Measurements from ENCODE around the gene ZIM2. TPM values are rescaled to one million over a fixed set of nuclear protein-coding genes. Genes with fewer than 3 reads are reported as not detected.

ZIM2 gene
- total and polyA plus RNA-seq, 2 experiments from 2014 or later = not detected

DNA sequence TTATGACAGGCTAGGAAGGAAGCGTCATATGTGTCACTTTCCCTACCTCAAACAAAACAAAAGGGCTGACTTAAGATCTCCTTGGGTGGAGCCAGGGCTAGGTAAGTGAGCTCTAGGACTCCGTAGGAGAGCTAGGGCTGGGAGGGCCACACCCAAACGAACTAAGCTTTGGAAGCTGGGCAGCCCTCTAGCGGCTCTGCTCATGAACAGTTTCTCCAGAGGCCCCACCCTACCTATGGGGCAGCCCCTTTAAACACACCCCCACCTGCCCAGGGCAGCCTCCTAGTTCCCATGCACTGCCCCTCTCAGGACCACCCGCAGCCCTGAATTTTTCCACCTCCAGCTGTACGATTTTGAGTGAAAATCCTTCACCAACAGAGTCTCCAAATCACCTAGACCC is 3.5 kb downstream of the ZIM2 start (continued):
- TF ChIP-seq STAT1 (IDR thresholded peaks at IDR 0.05; ENCODE audit: unreplicated experiment) (no peak), ZNF331 (CRISPR knock-in tag; IDR thresholded peaks at IDR 0.05; ENCODE audit: low read depth) (no peak), EZH2phosphoT487 (IDR thresholded peaks at IDR 0.05; ENCODE audit: unreplicated experiment) (no peak), NANOG (IDR thresholded peaks at IDR 0.05; ENCODE audit: borderline replicate concordance) (no peak)
- TF ChIP-seq, protein P1, sequence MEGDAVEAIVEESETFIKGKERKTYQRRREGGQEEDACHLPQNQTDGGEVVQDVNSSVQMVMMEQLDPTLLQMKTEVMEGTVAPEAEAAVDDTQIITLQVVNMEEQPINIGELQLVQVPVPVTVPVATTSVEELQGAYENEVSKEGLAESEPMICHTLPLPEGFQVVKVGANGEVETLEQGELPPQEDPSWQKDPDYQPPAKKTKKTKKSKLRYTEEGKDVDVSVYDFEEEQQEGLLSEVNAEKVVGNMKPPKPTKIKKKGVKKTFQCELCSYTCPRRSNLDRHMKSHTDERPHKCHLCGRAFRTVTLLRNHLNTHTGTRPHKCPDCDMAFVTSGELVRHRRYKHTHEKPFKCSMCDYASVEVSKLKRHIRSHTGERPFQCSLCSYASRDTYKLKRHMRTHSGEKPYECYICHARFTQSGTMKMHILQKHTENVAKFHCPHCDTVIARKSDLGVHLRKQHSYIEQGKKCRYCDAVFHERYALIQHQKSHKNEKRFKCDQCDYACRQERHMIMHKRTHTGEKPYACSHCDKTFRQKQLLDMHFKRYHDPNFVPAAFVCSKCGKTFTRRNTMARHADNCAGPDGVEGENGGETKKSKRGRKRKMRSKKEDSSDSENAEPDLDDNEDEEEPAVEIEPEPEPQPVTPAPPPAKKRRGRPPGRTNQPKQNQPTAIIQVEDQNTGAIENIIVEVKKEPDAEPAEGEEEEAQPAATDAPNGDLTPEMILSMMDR (conservative IDR thresholded peaks at IDR 0.05; ENCODE audit: low read depth in 2 of 2) = no peak
- TF ChIP-seq, protein P2, sequence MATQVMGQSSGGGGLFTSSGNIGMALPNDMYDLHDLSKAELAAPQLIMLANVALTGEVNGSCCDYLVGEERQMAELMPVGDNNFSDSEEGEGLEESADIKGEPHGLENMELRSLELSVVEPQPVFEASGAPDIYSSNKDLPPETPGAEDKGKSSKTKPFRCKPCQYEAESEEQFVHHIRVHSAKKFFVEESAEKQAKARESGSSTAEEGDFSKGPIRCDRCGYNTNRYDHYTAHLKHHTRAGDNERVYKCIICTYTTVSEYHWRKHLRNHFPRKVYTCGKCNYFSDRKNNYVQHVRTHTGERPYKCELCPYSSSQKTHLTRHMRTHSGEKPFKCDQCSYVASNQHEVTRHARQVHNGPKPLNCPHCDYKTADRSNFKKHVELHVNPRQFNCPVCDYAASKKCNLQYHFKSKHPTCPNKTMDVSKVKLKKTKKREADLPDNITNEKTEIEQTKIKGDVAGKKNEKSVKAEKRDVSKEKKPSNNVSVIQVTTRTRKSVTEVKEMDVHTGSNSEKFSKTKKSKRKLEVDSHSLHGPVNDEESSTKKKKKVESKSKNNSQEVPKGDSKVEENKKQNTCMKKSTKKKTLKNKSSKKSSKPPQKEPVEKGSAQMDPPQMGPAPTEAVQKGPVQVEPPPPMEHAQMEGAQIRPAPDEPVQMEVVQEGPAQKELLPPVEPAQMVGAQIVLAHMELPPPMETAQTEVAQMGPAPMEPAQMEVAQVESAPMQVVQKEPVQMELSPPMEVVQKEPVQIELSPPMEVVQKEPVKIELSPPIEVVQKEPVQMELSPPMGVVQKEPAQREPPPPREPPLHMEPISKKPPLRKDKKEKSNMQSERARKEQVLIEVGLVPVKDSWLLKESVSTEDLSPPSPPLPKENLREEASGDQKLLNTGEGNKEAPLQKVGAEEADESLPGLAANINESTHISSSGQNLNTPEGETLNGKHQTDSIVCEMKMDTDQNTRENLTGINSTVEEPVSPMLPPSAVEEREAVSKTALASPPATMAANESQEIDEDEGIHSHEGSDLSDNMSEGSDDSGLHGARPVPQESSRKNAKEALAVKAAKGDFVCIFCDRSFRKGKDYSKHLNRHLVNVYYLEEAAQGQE (IDR thresholded peaks at IDR 0.05; ENCODE audit: unreplicated experiment) = no peak

DNA sequence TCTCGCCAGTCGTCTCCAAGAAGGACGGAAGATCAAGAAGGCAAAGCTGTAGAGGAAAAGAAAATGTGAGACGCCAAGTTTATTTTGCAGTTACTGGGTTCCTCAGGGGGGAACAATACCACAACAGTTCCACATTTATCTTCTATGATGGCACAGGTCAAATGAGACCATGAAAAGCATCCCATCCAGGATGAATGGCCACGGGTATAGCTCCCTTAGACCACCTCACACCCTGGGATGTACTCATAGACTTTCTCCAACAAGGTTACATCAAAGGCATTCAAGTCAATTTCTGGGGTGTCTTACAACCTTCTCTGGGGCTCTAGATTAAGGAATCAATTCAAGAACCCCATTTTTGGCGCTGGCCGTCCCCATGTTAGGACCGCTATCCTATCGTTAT is 4.5 kb downstream of the ZIM2 start:
- Mint-ChIP-seq H3K27ac (no peak overlapping the region), H3K36me3 (ENCODE audit: low read depth) (peaks cover 59% of the 10 kb centered on the region), H3K4me3 (no peak overlapping the region), H3K9me3 (peaks cover 93% of the 10 kb centered on the region), H3K27me3 (ENCODE audit: insufficient read depth, low read depth, poor library complexity) (peaks cover 8% of the 10 kb centered on the region), H3K4me1 (no peaks in the 10 kb centered on the region)
- H3K9me2 ChIP-seq (ENCODE audit: insufficient read depth) = no peaks in the 10 kb centered on the region
- no peak overlapping the region for H2AFZ ChIP-seq
- H3F3A ChIP-seq (replicated peaks; ENCODE audit: low read depth) = no peaks in the 10 kb centered on the region
- no peak overlapping the region for H3K4me2 ChIP-seq
- H3K79me2 ChIP-seq (replicated peaks; ENCODE audit: insufficient read depth) = no peaks in the 10 kb centered on the region
- no peaks in the 10 kb centered on the region for H3K4me1 ChIP-seq (ENCODE audit: insufficient read depth)
- no peaks in the 10 kb centered on the region for H3K27me3 ChIP-seq (ENCODE audit: insufficient read depth)
- ATAC-seq (no peak), DNase-seq (ENCODE audit: low spot score) (no peak)
- no peak overlapping the region for H3K4me3 ChIP-seq
- no peaks in the 10 kb centered on the region for H4K20me1 ChIP-seq (replicated peaks; ENCODE audit: insufficient read depth)
- peaks cover 3% of the 10 kb centered on the region; the same call in 1 of the 2 replicates for H3K36me3 ChIP-seq (ENCODE audit: insufficient read depth)
- no peak overlapping the region for H3K27ac ChIP-seq (ENCODE audit: low read depth)
- TF ChIP-seq JUNB (IDR thresholded peaks at IDR 0.05; ENCODE audit: unreplicated experiment) = no peak
- no peak for TF ChIP-seq ZNF114 (CRISPR knock-in tag; IDR thresholded peaks at IDR 0.05)
- TF ChIP-seq, protein P1 (conservative IDR thresholded peaks at IDR 0.05; ENCODE audit: low read depth in 2 of 2) = no peak
- TF ChIP-seq, protein P3, sequence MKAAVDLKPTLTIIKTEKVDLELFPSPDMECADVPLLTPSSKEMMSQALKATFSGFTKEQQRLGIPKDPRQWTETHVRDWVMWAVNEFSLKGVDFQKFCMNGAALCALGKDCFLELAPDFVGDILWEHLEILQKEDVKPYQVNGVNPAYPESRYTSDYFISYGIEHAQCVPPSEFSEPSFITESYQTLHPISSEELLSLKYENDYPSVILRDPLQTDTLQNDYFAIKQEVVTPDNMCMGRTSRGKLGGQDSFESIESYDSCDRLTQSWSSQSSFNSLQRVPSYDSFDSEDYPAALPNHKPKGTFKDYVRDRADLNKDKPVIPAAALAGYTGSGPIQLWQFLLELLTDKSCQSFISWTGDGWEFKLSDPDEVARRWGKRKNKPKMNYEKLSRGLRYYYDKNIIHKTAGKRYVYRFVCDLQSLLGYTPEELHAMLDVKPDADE (IDR thresholded peaks at IDR 0.05) = no peak
- no peak for TF ChIP-seq EZH2 (IDR thresholded peaks at IDR 0.05; ENCODE audit: low read depth, unreplicated experiment)
- TF ChIP-seq, protein P4, sequence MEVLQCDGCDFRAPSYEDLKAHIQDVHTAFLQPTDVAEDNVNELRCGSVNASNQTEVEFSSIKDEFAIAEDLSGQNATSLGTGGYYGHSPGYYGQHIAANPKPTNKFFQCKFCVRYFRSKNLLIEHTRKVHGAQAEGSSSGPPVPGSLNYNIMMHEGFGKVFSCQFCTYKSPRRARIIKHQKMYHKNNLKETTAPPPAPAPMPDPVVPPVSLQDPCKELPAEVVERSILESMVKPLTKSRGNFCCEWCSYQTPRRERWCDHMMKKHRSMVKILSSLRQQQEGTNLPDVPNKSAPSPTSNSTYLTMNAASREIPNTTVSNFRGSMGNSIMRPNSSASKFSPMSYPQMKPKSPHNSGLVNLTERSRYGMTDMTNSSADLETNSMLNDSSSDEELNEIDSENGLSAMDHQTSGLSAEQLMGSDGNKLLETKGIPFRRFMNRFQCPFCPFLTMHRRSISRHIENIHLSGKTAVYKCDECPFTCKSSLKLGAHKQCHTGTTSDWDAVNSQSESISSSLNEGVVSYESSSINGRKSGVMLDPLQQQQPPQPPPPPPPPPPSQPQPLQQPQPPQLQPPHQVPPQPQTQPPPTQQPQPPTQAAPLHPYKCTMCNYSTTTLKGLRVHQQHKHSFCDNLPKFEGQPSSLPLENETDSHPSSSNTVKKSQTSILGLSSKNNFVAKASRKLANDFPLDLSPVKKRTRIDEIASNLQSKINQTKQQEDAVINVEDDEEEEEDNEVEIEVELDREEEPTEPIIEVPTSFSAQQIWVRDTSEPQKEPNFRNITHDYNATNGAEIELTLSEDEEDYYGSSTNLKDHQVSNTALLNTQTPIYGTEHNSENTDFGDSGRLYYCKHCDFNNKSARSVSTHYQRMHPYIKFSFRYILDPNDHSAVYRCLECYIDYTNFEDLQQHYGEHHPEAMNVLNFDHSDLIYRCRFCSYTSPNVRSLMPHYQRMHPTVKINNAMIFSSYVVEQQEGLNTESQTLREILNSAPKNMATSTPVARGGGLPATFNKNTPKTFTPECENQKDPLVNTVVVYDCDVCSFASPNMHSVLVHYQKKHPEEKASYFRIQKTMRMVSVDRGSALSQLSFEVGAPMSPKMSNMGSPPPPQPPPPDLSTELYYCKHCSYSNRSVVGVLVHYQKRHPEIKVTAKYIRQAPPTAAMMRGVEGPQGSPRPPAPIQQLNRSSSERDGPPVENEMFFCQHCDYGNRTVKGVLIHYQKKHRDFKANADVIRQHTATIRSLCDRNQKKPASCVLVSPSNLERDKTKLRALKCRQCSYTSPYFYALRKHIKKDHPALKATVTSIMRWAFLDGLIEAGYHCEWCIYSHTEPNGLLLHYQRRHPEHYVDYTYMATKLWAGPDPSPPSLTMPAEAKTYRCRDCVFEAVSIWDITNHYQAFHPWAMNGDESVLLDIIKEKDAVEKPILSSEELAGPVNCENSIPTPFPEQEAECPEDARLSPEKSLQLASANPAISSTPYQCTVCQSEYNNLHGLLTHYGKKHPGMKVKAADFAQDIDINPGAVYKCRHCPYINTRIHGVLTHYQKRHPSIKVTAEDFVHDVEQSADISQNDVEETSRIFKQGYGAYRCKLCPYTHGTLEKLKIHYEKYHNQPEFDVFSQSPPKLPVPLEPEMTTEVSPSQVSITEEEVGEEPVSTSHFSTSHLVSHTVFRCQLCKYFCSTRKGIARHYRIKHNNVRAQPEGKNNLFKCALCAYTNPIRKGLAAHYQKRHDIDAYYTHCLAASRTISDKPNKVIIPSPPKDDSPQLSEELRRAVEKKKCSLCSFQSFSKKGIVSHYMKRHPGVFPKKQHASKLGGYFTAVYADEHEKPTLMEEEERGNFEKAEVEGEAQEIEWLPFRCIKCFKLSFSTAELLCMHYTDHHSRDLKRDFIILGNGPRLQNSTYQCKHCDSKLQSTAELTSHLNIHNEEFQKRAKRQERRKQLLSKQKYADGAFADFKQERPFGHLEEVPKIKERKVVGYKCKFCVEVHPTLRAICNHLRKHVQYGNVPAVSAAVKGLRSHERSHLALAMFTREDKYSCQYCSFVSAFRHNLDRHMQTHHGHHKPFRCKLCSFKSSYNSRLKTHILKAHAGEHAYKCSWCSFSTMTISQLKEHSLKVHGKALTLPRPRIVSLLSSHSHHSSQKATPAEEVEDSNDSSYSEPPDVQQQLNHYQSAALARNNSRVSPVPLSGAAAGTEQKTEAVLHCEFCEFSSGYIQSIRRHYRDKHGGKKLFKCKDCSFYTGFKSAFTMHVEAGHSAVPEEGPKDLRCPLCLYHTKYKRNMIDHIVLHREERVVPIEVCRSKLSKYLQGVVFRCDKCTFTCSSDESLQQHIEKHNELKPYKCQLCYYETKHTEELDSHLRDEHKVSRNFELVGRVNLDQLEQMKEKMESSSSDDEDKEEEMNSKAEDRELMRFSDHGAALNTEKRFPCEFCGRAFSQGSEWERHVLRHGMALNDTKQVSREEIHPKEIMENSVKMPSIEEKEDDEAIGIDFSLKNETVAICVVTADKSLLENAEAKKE (CRISPR knock-in tag; IDR thresholded peaks at IDR 0.05) = no peak
